Brain microvascular endothelial cell (primary cell): ENCODE results near the gene ZNF277.

ENCODE experiments used
- DNase-seq: peaks from one replicate; pipeline ENCODE4 v3.0.0-alpha.2; 2020
- H3K27ac ChIP-seq: fragments of 250-450 bp; sonication (Bioruptor Pico); 2 replicates; pipeline ENCODE4 v1.5.1; 2020; ENCODE audit warnings: mild to moderate bottlenecking, moderate library complexity
- H3K27me3 ChIP-seq: fragments of 250-450 bp; sonication (Bioruptor Pico); replicated peaks from 2 replicates; pipeline ENCODE4 v1.5.1; 2020; ENCODE audit warnings: mild to moderate bottlenecking
- H3K36me3 ChIP-seq: fragments of 250-450 bp; sonication (Bioruptor Pico); replicated peaks from 2 replicates; pipeline ENCODE4 v1.5.1; 2020; ENCODE audit warnings: mild to moderate bottlenecking
- H3K4me3 ChIP-seq: 2 replicates; pipeline ENCODE4 v1.5.1; 2011; ENCODE audit warnings: low read depth, mild to moderate bottlenecking, control low read depth, low read length, moderate library complexity
- CTCF ChIP-seq: IDR thresholded peaks from 2 replicates; pipeline ENCODE4 v1.5.1; 2011; ENCODE audit warnings: low read depth, mild to moderate bottlenecking, moderate library complexity, low read length, control low read depth, inconsistent platforms; ENCODE audit errors: missing control alignments
- in situ Hi-C: cut with HindIII; loops from 2 replicates; pipeline ENCODE4 v1.10.0; 2017; ENCODE audit warnings: low sequenced_read_pairs, low pct_ligation_motif_present

The ZNF277 gene, protein sequence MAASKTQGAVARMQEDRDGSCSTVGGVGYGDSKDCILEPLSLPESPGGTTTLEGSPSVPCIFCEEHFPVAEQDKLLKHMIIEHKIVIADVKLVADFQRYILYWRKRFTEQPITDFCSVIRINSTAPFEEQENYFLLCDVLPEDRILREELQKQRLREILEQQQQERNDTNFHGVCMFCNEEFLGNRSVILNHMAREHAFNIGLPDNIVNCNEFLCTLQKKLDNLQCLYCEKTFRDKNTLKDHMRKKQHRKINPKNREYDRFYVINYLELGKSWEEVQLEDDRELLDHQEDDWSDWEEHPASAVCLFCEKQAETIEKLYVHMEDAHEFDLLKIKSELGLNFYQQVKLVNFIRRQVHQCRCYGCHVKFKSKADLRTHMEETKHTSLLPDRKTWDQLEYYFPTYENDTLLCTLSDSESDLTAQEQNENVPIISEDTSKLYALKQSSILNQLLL

GRCh38 chr7:112206238-112206990 is at the start of gene ZNF277, which contains the start of gene DOCK4:
Gene ZNF277 (plus strand): TSS chr7:112206695. CDS start chr7:112206717, 22 bp downstream.
Gene DOCK4 (minus strand): TSS chr7:112206399. CDS start chr7:112206138, 261 bp downstream.
- in situ Hi-C loops, result no loop called here
- DNase-seq, result peak; percentile 99
- H3K4me3 ChIP-seq, result peak within 1 kb of the TSS; percentile 96

GRCh38 chr7:112157072-112157471 is 49.4 kb upstream of the ZNF277 start:
- Histone ChIP-seq H3K36me3 (no peaks in the 10 kb centered on the region), H3K27me3 (no peaks in the 10 kb centered on the region), H3K4me3 (no peak overlapping the region), H3K27ac (peak overlapping the region; percentile 21)
- in situ Hi-C loops, result no loop called here
- peak; percentile 93 for DNase-seq
- no peak for TF ChIP-seq CTCF

More at GRCh38 chr7:112206238-112206990, at the start of gene ZNF277, which contains the start of gene DOCK4:
- peak within 1 kb of the TSS; percentile 51 for H3K27ac ChIP-seq
- no peaks in the 10 kb centered on the region for H3K27me3 ChIP-seq
- H3K36me3 ChIP-seq, result no peaks in the 10 kb centered on the region
- TF ChIP-seq CTCF, result no peak

- no peaks in the 10 kb centered on the region for H3K27me3 ChIP-seq
- TF ChIP-seq CTCF, result no peak
- no peak overlapping the region for H3K4me3 ChIP-seq
- H3K36me3 ChIP-seq, result no peaks in the 10 kb centered on the region
- DNase-seq, result no peak
- in situ Hi-C loops, result no loop called here
- no peak overlapping the region for H3K27ac ChIP-seq
Measured at GRCh38 chr7:112159351-112159750, 47.1 kb upstream of the ZNF277 start.

DNA sequence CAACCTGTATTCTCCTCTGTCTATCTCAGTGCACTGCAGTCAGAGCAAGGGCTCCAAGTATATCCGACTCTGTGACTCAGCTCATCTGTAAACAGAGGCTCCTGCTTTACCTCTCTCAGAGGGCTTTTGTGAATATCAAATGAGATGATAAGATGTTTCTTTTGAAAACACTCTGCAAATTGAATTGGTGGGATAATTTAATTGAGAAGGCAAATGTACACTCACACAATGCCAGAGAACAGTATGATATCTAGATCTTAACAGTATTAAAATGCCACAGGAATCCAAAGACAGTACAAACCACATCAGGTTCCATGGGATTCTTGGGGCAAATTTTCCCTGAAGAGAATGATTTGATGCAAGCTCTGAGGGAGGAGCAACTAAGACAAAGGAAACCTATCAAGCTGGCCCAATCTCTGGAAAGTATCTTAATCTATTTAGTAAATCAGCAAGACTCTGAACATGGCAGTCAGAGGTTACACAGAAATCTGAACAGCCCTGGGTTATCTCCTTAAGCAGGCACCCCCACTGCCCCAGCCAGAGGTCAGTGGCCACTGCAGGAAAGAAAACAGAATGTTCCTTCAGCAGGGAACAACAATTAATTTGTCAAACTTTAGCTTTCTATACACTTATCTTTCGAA is 46.2 kb upstream of the ZNF277 start:
- peak; percentile 51 for DNase-seq
- Histone ChIP-seq H3K4me3 (no peak overlapping the region), H3K27me3 (no peaks in the 10 kb centered on the region), H3K27ac (peak overlapping the region; percentile 36), H3K36me3 (no peaks in the 10 kb centered on the region)
- in situ Hi-C loops, result no loop called here
- TF ChIP-seq CTCF, result no peak

GRCh38 chr7:112160771-112161150 is 45.7 kb upstream of the ZNF277 start:
- Histone ChIP-seq H3K27ac (peak overlapping the region; percentile 36), H3K4me3 (no peak overlapping the region), H3K27me3 (no peaks in the 10 kb centered on the region), H3K36me3 (no peaks in the 10 kb centered on the region)
- TF ChIP-seq CTCF, result no peak
- in situ Hi-C loops, result no loop called here
- DNase-seq, result no peak
